Transverse colon (tissue), 4 donors: ENCODE data around the gene PARN. TPM values are rescaled to one million over a fixed set of nuclear protein-coding genes. Genes with fewer than 3 reads are reported as not detected.

ENCODE experiments used
- DNase-seq: peaks from one replicate; pipeline ENCODE4 v3.0.0-alpha.2; 2019
- H3K27ac ChIP-seq, 4 donors: fragments of 200-600 bp; sonication (generic); 2 replicates each; pipeline ENCODE4 v1.5.1; 2016 to 2018; ENCODE audit warnings: inconsistent platforms in 4 of 4
- H3K27me3 ChIP-seq: fragments of 200-600 bp; sonication (generic); 2 replicates; pipeline ENCODE4 v1.5.1; 2017; ENCODE audit warnings: inconsistent platforms
- H3K36me3 ChIP-seq, 4 donors: fragments of 200-600 bp; sonication (generic); 2 replicates each; pipeline ENCODE4 v1.5.1; 2017 to 2019; ENCODE audit warnings: inconsistent platforms in 4 of 4
- H3K4me1 ChIP-seq, 4 donors: fragments of 200-600 bp; sonication (generic); 2 replicates each; pipeline ENCODE4 v1.5.1; 2017 to 2020; ENCODE audit warnings: inconsistent platforms in 4 of 4
- H3K4me3 ChIP-seq, 4 donors: fragments of 200-600 bp; sonication (generic); 1 replicate in 1 of 4; 2 replicates in 3 of 4; pipeline versions ENCODE4 v1.5.1 to v1.6.1; 2017 to 2019; ENCODE audit warnings: inconsistent platforms in 4 of 4
- H3K9me3 ChIP-seq, 2 donors: fragments of 200-600 bp; sonication (generic); 2 replicates each; pipeline ENCODE4 v1.5.1; 2017 to 2019; ENCODE audit warnings: inconsistent platforms in 2 of 2
- EP300 ChIP-seq: sonication (generic); formaldehyde crosslinking; IDR thresholded peaks from one replicate; pipeline ENCODE4 v1.6.1; 2017; ENCODE audit warnings: antibody characterized with exemption, low read depth
- POLR2A ChIP-seq: fragments of 450-650 bp; IDR thresholded peaks from one replicate; pipeline ENCODE4 v1.6.1; 2016; ENCODE audit warnings: antibody characterized with exemption, mild to moderate bottlenecking, moderate library complexity
- POLR2AphosphoS5 ChIP-seq, 3 donors: sonication (generic); formaldehyde crosslinking; IDR thresholded peaks; one replicate each; pipeline ENCODE4 v1.6.1; 2016; ENCODE audit warnings: antibody characterized with exemption in 3 of 3
- WGBS, 2 donors: methylation state at CpG; one replicate each; pipeline ENCODE4 v1.1.5; 2018; ENCODE audit warnings: low coverage in 1 of 2; 5-methylcytosine and 5-hydroxymethylcytosine counted together
- in situ Hi-C, 4 donors: fragments of 200-750 bp; cut with MboI; loops; one replicate each; pipeline versions ENCODE4 v1.15.0 to v1.15.1; 2017; ENCODE audit warnings: low sequenced_read_pairs in 3 of 4, low pct_ligation_motif_present in 1 of 4, low pct_unique_long_range_greater_than_20kb in 1 of 4
- intact Hi-C: fragments of 100-400 bp; cut with DNase I; formaldehyde crosslinking; loops from one replicate; pipeline ENCODE4 v1.15.1; 2023; ENCODE audit warnings: low total_unique reads
- total RNA-seq, 4 donors: library from RNA; depleted of rRNA; stranded (reverse); fragments of >200 nt; gene quantifications; one replicate each; pipeline ENCODE4 v1.1.0, GENCODE V29; 2016
- TF ChIP-seq, protein P1 (sequence below), 5 experiments: fragments of 200-600 bp in 3 of 5; fragments of 450-650 bp in 2 of 5; sonication (generic) in 3 of 5; IDR thresholded peaks; 1 replicate in 2 of 5; 2 replicates in 3 of 5; pipeline ENCODE4 v1.5.1; 2016 to 2017; ENCODE audit warnings: antibody characterized with exemption in 5 of 5, inconsistent platforms in 3 of 5, mild to moderate bottlenecking in 2 of 5, moderate library complexity in 1 of 5

Gene PARN
- total RNA-seq, 4 donors from 2014 or later: 26.9 to 57.3 (median 34.1) TPM

- H3K4me3 ChIP-seq: peak overlapping the region; percentile 52 to 63 (median 59)
- peak overlapping the region; percentile 84 to 97 (median 92) for H3K27ac ChIP-seq
- intact Hi-C loops (no loop called here), in situ Hi-C loops (no loop called here)
- H3K36me3 ChIP-seq: peaks cover 0 to 33% (median 12%) of the 10 kb centered on the region in 4 donors
- H3K27me3 ChIP-seq: no peaks in the 10 kb centered on the region
- TF ChIP-seq POLR2AphosphoS5 (IDR thresholded peaks at IDR 0.05): no peak
- TF ChIP-seq, protein P1, sequence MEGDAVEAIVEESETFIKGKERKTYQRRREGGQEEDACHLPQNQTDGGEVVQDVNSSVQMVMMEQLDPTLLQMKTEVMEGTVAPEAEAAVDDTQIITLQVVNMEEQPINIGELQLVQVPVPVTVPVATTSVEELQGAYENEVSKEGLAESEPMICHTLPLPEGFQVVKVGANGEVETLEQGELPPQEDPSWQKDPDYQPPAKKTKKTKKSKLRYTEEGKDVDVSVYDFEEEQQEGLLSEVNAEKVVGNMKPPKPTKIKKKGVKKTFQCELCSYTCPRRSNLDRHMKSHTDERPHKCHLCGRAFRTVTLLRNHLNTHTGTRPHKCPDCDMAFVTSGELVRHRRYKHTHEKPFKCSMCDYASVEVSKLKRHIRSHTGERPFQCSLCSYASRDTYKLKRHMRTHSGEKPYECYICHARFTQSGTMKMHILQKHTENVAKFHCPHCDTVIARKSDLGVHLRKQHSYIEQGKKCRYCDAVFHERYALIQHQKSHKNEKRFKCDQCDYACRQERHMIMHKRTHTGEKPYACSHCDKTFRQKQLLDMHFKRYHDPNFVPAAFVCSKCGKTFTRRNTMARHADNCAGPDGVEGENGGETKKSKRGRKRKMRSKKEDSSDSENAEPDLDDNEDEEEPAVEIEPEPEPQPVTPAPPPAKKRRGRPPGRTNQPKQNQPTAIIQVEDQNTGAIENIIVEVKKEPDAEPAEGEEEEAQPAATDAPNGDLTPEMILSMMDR (IDR thresholded peaks at IDR 0.05): no peak
- TF ChIP-seq POLR2A: no peak
- TF ChIP-seq EP300: no peak
- no peaks in the 10 kb centered on the region for H3K9me3 ChIP-seq
- DNase-seq: no peak
- peaks cover 9 to 38% (median 27%) of the 10 kb centered on the region in 4 donors for H3K4me1 ChIP-seq
- 3% methylated on average over 17 of the region's 17 CpGs; no CpG with 5 or more reads in 1 of the 2 donors for WGBS, 2 donors
Observed at GRCh38 chr16:14629612-14629918, 495 bp downstream of the PARN start.

- TF ChIP-seq EP300: no peak
- H3K27ac ChIP-seq: peak overlapping the region; percentile 84 to 97 (median 92)
- no peaks in the 10 kb centered on the region for H3K27me3 ChIP-seq
- H3K9me3 ChIP-seq: no peaks in the 10 kb centered on the region
- in situ Hi-C loops (no loop called here), intact Hi-C loops (no loop called here)
- H3K4me3 ChIP-seq: peak overlapping the region; percentile 52 to 63 (median 59)
- WGBS, 2 donors: 48 to 58% methylated on average over 8 to 12 of the region's 12 CpGs
- peaks cover 6 to 33% (median 22%) of the 10 kb centered on the region in 4 donors for H3K4me1 ChIP-seq
- H3K36me3 ChIP-seq: peaks cover 0 to 37% (median 14%) of the 10 kb centered on the region in 4 donors
- no peak for DNase-seq
Observed at GRCh38 chr16:14628806-14629611, 1.1 kb downstream of the PARN start.

- Histone ChIP-seq H3K9me3 (no peaks in the 10 kb centered on the region), H3K4me3 (no peak overlapping the region), H3K27ac (no peak overlapping the region), H3K4me1 (peaks cover 6 to 25% (median 14%) of the 10 kb centered on the region in 4 donors), H3K36me3 (peaks cover 0 to 43% (median 19%) of the 10 kb centered on the region in 4 donors), H3K27me3 (no peaks in the 10 kb centered on the region)
- intact Hi-C loops: no loop called here
- WGBS, 2 donors: 87 to 94% methylated on average over 4 of the region's 4 CpGs
- in situ Hi-C loops: no loop called here
- TF ChIP-seq EP300 (no peak), POLR2A (no peak), POLR2AphosphoS5 (IDR thresholded peaks at IDR 0.05) (no peak)
- TF ChIP-seq, protein P1 (IDR thresholded peaks at IDR 0.05): no peak
- DNase-seq: no peak
Observed at GRCh38 chr16:14627078-14627477, 3.0 kb downstream of the PARN start.

DNA sequence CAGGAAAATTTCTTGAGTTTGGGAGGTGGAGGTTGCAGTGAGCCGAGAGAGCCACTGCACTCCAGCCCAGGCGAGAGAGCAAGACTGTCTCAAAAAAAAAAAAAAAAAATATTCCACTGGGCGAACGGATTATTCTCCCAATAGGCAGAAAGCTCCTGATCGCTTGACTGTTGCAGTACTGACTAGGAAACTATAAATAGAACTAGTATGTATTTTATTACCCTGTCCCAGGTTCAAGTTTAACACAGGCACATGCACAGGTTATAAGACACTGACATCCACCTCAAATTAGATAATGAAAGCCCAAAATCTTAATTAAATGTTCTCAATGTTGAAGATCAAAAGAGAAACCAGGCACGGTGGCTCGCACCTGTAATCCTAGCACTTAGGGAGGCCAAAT is 11.5 kb downstream of the PARN start:
- H3K4me1 ChIP-seq: no peaks in the 10 kb centered on the region
- intact Hi-C loops (no loop called here), in situ Hi-C loops (no loop called here)
- TF ChIP-seq, protein P1 (IDR thresholded peaks at IDR 0.05): no peak
- no peak for TF ChIP-seq EP300
- TF ChIP-seq POLR2A: no peak
- no peak for TF ChIP-seq POLR2AphosphoS5 (IDR thresholded peaks at IDR 0.05)
- DNase-seq: no peak
- H3K9me3 ChIP-seq: no peaks in the 10 kb centered on the region
- no peak overlapping the region for H3K4me3 ChIP-seq
- no peak overlapping the region for H3K27ac ChIP-seq
- 88 to 91% methylated on average over 5 to 7 of the region's 7 CpGs for WGBS, 2 donors
- peaks cover 0 to 42% (median 16%) of the 10 kb centered on the region in 4 donors for H3K36me3 ChIP-seq
- H3K27me3 ChIP-seq: no peaks in the 10 kb centered on the region
